Lower lobe of right lung (tissue), 2 donors: ENCODE results near the gene FN3KRP. TPM values are rescaled to one million over a fixed set of nuclear protein-coding genes. Genes with fewer than 3 reads are reported as not detected.

Source experiments
- ATAC-seq, 2 donors: fragments of 200-7000 bp; cut with Tn5 transposase; one replicate each; pipeline ENCODE4 v1.9.1; 2020 to 2022; ENCODE audit warnings: mild to moderate bottlenecking in 2 of 2, moderate library complexity in 2 of 2
- DNase-seq: peaks from one replicate; pipeline ENCODE4 v3.0.0-alpha.2; 2020
- H3K27ac ChIP-seq: fragments of 200-600 bp; one replicate; pipeline ENCODE4 v1.8.0; 2022
- H3K27me3 ChIP-seq: fragments of 200-600 bp; one replicate; pipeline ENCODE4 v1.8.0; 2022; ENCODE audit warnings: low read depth
- H3K36me3 ChIP-seq: fragments of 200-600 bp; one replicate; pipeline ENCODE4 v1.8.0; 2022; ENCODE audit warnings: mild to moderate bottlenecking
- H3K4me1 ChIP-seq: fragments of 200-600 bp; one replicate; pipeline ENCODE4 v1.8.0; 2022
- H3K4me3 ChIP-seq: fragments of 200-600 bp; one replicate; pipeline ENCODE4 v1.8.0; 2022; ENCODE audit warnings: mild to moderate bottlenecking
- H3K9me3 ChIP-seq: fragments of 200-600 bp; one replicate; pipeline ENCODE4 v1.8.0; 2022
- intact Hi-C: fragments of 100-400 bp; cut with DNase I; formaldehyde crosslinking; loops from one replicate; pipeline ENCODE4 v1.11.0; 2022
- total RNA-seq: library from RNA; stranded (reverse); fragmentation: NEBNext Ultra II Directional; extraction: Animal tissue kit (Norgen Biotek cat#: 25700); gene quantifications from one replicate; pipeline ENCODE4 v1.2.1, GENCODE V29; 2021
- TF ChIP-seq, protein P1 (sequence below): fragments of 200-600 bp; IDR thresholded peaks from one replicate; pipeline ENCODE4 v1.8.0; 2022; ENCODE audit warnings: antibody characterized with exemption, mild to moderate bottlenecking
- donor health status: DM: no; HTN: yes; CAD: no; lungs with severe emphysema.

Gene FN3KRP
- total RNA-seq, 1 donor from 2014 or later, result 28.1 TPM

DNA sequence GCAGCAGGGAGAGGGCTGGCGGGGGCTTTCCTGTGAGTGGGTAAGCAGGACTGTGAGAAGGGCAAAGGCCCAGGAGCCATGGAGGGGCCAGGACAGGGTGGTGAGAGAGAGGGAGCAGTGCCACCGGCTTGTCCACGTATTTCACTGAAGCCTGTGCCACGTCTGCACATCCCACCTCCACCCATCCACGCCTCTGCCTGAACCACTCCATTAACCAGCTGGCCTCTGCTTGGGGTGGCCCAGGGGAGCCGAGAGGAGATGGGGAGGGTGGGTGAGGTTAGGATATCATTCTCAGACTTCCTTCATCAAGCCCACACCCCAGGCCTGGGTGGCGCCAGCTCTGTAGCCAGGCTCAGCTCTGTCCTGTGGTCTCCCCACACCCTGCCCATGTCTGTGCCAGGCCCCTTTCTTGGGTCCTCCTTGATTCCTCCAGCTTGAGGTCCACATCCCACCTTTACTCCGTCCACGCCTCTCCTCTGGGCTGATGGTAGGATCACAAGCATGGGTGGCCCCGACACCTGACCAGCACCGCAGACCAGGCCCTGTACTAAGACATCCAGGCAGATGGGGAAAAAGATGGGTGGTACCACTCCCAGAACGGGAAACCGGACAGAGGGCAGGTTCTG is 15.7 kb downstream of the FN3KRP start:
- DNase-seq (no peak), ATAC-seq (no peak)
- TF ChIP-seq, protein P1, sequence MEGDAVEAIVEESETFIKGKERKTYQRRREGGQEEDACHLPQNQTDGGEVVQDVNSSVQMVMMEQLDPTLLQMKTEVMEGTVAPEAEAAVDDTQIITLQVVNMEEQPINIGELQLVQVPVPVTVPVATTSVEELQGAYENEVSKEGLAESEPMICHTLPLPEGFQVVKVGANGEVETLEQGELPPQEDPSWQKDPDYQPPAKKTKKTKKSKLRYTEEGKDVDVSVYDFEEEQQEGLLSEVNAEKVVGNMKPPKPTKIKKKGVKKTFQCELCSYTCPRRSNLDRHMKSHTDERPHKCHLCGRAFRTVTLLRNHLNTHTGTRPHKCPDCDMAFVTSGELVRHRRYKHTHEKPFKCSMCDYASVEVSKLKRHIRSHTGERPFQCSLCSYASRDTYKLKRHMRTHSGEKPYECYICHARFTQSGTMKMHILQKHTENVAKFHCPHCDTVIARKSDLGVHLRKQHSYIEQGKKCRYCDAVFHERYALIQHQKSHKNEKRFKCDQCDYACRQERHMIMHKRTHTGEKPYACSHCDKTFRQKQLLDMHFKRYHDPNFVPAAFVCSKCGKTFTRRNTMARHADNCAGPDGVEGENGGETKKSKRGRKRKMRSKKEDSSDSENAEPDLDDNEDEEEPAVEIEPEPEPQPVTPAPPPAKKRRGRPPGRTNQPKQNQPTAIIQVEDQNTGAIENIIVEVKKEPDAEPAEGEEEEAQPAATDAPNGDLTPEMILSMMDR, result no peak
- Histone ChIP-seq H3K27ac (no peak overlapping the region), H3K9me3 (no peaks in the 10 kb centered on the region), H3K4me1 (peaks cover 17% of the 10 kb centered on the region), H3K27me3 (no peaks in the 10 kb centered on the region), H3K36me3 (peaks cover 24% of the 10 kb centered on the region), H3K4me3 (no peak overlapping the region)
- intact Hi-C loops, result no loop called here

DNA sequence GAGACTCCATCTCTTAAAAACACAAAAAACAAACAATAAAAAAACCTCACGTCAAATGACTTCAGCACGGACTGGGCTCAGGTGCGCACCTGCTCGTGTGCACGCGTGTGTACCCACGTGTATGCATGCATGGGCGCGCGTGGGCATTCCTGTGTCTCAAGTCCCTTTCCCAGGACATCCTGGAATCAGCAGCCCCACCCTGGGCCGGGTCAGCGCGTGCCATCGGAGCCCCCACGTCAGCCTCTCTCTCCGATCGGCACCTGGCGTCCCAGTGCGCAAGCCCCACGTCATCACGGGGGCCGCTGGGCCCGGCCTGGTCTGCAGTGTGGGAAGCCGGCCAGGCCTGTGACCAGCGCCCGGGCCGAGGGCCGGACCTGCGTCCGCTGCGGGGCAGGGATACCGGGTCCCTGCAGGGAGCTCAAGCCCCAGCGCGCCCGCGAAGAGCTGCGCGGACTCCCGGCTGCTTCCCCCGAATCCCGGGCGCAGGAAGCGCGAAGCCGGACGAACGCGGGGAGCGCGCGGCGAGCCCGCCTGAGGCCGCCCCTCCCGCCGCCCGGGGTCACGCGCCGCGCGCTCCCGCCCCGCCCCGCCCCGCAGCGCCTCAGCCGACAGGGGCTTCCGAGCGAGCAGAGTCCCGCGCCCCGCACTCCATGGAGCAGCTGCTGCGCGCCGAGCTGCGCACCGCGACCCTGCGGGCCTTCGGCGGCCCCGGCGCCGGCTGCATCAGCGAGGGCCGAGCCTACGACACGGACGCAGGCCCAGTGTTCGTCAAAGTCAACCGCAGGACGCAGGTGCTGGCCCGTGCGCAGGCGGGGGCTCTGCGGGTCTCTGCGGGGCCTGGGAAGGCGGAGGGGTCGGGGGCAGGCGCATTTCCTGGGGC is 18.7 kb downstream of the FN3KRP start, which contains the start of gene FN3K:
FN3K (plus strand) TSS at position 629 of the 880 bp plus-strand sequence; CDS start at position 651, 22 bp downstream.
- ATAC-seq, result peak; percentile 82 to 86

DNA sequence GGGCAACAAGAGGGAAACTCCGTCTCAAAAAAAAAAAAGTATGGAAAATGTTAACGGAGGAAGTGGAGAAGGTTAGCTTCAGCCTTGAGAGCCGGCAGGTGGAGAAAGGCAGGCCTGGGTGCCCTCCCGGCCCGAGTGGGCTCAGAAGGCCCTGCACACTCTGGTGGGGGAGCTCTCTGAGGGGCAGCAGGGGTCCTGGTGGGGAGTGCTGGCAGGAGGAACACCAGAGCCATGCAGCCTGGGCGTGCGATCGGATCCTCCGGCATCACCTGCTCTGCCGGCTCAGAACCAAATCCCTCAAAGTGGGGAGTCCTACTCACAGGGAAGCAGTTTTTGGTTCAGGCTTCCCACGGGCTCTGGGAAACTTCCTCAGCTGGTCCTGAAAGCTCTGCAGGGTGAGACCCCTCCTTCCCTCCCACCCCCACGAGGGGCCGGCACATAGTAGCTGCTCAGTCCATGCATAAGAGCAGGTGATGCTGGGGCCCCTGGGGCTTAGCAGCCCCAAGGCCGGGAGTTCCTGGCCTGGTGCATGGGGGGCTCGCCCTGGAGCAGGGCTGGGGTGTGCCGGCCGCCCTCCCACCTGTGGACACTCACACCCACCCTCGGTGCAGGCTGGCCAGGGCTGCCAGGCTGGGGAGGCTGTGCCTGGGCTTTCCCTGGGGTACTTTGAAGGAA is 20.1 kb downstream of the FN3KRP start:
- H3K4me1 ChIP-seq, result peaks cover 17% of the 10 kb centered on the region
- DNase-seq (no peak), ATAC-seq (no peak)
- peak overlapping the region; percentile 74 for H3K4me3 ChIP-seq
- no peaks in the 10 kb centered on the region for H3K27me3 ChIP-seq
- intact Hi-C loops, result no loop called here
- no peak overlapping the region for H3K27ac ChIP-seq
- H3K36me3 ChIP-seq, result peaks cover 22% of the 10 kb centered on the region
- H3K9me3 ChIP-seq, result peaks cover 4% of the 10 kb centered on the region
- TF ChIP-seq, protein P1, result no peak

More for the DNA sequence above, 18.7 kb downstream of the FN3KRP start, which contains the start of gene FN3K:
- no peaks in the 10 kb centered on the region for H3K27me3 ChIP-seq
- TF ChIP-seq, protein P1, result no peak
- peaks cover 17% of the 10 kb centered on the region for H3K4me1 ChIP-seq
- peaks cover 10% of the 10 kb centered on the region for H3K36me3 ChIP-seq
- H3K4me3 ChIP-seq, result peak within 1 kb of the TSS; percentile 74
- peak; percentile 81 for DNase-seq
- H3K27ac ChIP-seq, result peak within 1 kb of the TSS; percentile 83
- intact Hi-C loops, result no loop called here
- no peaks in the 10 kb centered on the region for H3K9me3 ChIP-seq

DNA sequence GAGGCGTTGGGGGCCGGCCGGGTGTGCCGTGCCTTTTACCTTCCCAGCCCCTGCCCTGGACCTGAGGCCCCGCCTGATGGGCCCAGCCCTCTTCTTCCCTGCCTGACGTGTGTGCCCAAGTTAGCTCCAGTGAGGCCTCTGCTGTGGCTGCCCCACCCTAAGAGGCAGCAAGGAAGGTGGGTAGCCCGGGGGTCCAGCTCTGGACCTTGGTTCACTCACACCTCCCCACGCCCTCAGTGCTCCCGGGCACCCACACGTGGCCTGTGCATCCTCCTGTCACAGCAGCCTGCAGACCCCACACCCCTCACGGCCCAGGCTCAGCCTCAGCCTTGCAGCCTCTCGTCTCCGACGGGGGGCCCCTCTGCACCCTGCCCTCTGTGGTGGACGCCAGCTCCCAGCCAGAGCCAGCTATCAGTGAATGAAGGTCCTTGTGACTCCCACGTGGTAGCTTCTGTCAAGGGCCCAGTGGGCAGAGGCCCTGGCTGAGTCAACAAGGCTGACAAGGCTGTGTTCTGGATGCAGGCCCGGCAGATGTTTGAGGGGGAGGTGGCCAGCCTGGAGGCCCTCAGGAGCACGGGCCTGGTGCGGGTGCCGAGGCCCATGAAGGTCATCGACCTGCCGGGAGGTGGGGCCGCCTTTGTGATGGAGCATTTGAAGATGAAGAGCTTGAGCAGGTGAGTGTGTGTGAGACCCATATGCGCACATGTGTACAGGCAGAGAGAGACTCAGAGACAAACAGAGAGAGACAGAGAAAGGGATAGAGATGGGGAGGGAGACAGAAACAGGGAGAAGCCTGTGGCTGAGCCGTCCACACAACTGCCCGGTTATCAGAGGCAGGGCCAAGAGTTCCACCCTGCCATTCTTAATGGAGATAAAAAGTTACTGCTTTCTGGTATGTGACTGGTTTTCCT is 21.7 kb downstream of the FN3KRP start:
- Histone ChIP-seq H3K36me3 (peaks cover 35% of the 10 kb centered on the region), H3K9me3 (peaks cover 4% of the 10 kb centered on the region), H3K4me1 (peaks cover 17% of the 10 kb centered on the region), H3K27me3 (no peaks in the 10 kb centered on the region), H3K4me3 (no peak overlapping the region), H3K27ac (no peak overlapping the region)
- intact Hi-C loops, result no loop called here
- TF ChIP-seq, protein P1, result no peak
- peak; percentile 59 to 80 for ATAC-seq
- peak; percentile 69 for DNase-seq
